Measurements from ENCODE around the gene IGF2. TPM values are rescaled to one million over a fixed set of nuclear protein-coding genes. Genes with fewer than 3 reads are reported as not detected.

IGF2 gene
- total and polyA plus RNA-seq, 10 of the 15 experiments (the other 5 are each of a cell fraction or from before 2014, with no cell fraction given), result 0.41 TPM; not detected in 9

DNA sequence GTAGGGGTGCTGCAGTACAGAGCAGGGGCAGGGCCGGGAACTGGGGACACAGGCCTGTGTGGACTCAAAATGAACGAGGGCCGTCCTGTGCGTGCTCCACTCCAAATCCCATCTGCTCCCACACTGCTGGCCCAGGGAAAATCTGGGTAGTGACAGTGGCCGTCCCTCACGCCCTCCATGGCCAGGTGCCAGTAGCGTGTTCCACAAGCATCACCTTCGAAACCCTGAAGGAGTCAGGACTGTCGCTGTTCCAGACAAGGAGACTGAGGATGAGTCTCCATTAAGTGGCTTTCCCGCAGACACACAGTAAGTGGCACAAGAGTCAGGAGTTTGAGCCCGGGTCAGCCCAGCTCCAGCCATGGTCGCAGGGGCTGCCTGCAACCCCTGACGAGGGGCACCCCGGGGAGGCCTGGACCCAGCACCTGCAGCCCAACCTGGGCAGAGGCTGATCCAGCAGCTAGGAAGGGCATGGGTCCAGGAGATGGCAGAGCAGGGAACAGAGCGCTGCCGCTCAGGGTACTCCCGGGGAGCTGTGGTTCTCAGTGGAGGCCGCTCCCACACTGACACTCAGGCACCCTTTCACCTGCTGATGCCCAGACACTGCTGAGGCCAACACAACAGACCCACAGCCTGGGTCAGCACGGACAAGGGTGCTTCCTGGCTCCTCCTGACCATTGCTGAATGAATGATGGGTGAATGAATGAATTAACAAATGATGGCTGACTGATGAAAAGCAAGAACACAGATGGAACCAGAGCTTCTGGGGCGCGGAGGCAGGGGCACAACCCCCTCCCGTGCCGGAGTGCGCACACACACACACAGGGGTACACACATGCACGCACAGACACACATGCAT, 35.3 kb downstream of the IGF2 start:
- ChIA-PET CTCF (no interaction called here), RAD21 (ENCODE audit: unreplicated experiment) (no interaction called here), POLR2A (no interaction called here), SMC1A (ENCODE audit: uncharacterized antibody, unreplicated experiment) (no interaction called here)
- in situ Hi-C loops (cut with MboI) (no loop called here), intact Hi-C loops (cut with micrococcal nuclease; ENCODE audit: unreplicated experiment) (no loop called here)
- WGBS (ENCODE audit: insufficient coverage, insufficient replicate concordance, low lambda C conversion rate, missing lambda C conversion rate), result 40% methylated on average over 25 of the region's 25 CpGs
- DNase-seq (ENCODE audit: low read depth, low spot score) (no peak), ATAC-seq (no peak), FAIRE-seq (no peak)
- Histone ChIP-seq H3K27ac (ENCODE audit: control insufficient read depth, insufficient read depth) (no peak overlapping the region), H3K36me3 (ENCODE audit: control insufficient read depth in 2 of 2, insufficient read depth in 2 of 2, low read length in 1 of 2) (no peaks in the 10 kb centered on the region), H3K27me3 (replicated peaks in 1 of 2; ENCODE audit: control insufficient read depth in 2 of 2, insufficient read depth in 2 of 2, low read length in 1 of 2) (no peaks in the 10 kb centered on the region; a peak in 1 of 4 replicates), H3K9me3 (replicated peaks; ENCODE audit: control insufficient read depth, insufficient read depth, low read length) (no peaks in the 10 kb centered on the region), H3K4me3 (no peak overlapping the region), H4K20me1 (ENCODE audit: control insufficient read depth, insufficient read depth) (no peaks in the 10 kb centered on the region; the same call in 1 of the 2 replicates), H3K4me1 (ENCODE audit: control insufficient read depth, insufficient read depth, low read length) (no peaks in the 10 kb centered on the region), H3K4me2 (ENCODE audit: control insufficient read depth, insufficient read depth) (no peak overlapping the region), H3K9ac (ENCODE audit: control insufficient read depth, insufficient read depth, low read length) (no peak overlapping the region), H3K79me2 (ENCODE audit: control insufficient read depth, insufficient read depth, low read length) (no peaks in the 10 kb centered on the region), H2AFZ (ENCODE audit: control insufficient read depth, low read depth, low read length) (no peak overlapping the region)
- BruUV-seq (replicated peaks), result no TSS peak
- TF ChIP-seq MEF2B (IDR thresholded peaks at IDR 0.05; ENCODE audit: partially characterized antibody, poor library complexity, severe bottlenecking) (no peak), ZNF274 (IDR thresholded peaks at IDR 0.05; ENCODE audit: insufficient read depth, insufficient read length) (no peak), ATF7 (IDR thresholded peaks at IDR 0.05; ENCODE audit: low read depth) (no peak), STAT1 (conservative IDR thresholded peaks at IDR 0.05) (no peak), ZNF384 (IDR thresholded peaks at IDR 0.05; ENCODE audit: borderline replicate concordance, low read depth, low read length) (no peak), ZBED1 (IDR thresholded peaks at IDR 0.05; ENCODE audit: borderline replicate concordance) (no peak), KDM1A (IDR thresholded peaks at IDR 0.05; ENCODE audit: borderline replicate concordance) (no peak), TARDBP (IDR thresholded peaks at IDR 0.05; ENCODE audit: borderline replicate concordance) (no peak), CHD4 (IDR thresholded peaks at IDR 0.05) (no peak), SPI1 (IDR thresholded peaks at IDR 0.05; ENCODE audit: borderline replicate concordance, insufficient read depth, low read depth, low read length) (no peak), EGR1 (IDR thresholded peaks at IDR 0.05; ENCODE audit: borderline replicate concordance in 1 of 2, low read depth in 2 of 2, low read length in 2 of 2) (no peak), RUNX3 (IDR thresholded peaks at IDR 0.05; ENCODE audit: low read length) (no peak), STAT3 (IDR thresholded peaks at IDR 0.05; ENCODE audit: low read depth, low read length) (no peak)
- TF ChIP-seq, protein P1, sequence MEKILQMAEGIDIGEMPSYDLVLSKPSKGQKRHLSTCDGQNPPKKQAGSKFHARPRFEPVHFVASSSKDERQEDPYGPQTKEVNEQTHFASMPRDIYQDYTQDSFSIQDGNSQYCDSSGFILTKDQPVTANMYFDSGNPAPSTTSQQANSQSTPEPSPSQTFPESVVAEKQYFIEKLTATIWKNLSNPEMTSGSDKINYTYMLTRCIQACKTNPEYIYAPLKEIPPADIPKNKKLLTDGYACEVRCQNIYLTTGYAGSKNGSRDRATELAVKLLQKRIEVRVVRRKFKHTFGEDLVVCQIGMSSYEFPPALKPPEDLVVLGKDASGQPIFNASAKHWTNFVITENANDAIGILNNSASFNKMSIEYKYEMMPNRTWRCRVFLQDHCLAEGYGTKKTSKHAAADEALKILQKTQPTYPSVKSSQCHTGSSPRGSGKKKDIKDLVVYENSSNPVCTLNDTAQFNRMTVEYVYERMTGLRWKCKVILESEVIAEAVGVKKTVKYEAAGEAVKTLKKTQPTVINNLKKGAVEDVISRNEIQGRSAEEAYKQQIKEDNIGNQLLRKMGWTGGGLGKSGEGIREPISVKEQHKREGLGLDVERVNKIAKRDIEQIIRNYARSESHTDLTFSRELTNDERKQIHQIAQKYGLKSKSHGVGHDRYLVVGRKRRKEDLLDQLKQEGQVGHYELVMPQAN (conservative IDR thresholded peaks at IDR 0.05), result no peak
- TF ChIP-seq, protein P2, sequence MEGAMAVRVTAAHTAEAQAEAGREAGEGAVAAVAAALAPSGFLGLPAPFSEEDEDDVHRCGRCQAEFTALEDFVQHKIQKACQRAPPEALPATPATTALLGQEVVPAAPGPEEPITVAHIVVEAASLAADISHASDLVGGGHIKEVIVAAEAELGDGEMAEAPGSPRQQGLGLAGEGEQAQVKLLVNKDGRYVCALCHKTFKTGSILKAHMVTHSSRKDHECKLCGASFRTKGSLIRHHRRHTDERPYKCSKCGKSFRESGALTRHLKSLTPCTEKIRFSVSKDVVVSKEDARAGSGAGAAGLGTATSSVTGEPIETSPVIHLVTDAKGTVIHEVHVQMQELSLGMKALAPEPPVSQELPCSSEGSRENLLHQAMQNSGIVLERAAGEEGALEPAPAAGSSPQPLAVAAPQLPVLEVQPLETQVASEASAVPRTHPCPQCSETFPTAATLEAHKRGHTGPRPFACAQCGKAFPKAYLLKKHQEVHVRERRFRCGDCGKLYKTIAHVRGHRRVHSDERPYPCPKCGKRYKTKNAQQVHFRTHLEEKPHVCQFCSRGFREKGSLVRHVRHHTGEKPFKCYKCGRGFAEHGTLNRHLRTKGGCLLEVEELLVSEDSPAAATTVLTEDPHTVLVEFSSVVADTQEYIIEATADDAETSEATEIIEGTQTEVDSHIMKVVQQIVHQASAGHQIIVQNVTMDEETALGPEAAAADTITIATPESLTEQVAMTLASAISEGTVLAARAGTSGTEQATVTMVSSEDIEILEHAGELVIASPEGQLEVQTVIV (IDR thresholded peaks at IDR 0.05; ENCODE audit: borderline replicate concordance, partially characterized antibody), result no peak
- TF ChIP-seq, protein P3, sequence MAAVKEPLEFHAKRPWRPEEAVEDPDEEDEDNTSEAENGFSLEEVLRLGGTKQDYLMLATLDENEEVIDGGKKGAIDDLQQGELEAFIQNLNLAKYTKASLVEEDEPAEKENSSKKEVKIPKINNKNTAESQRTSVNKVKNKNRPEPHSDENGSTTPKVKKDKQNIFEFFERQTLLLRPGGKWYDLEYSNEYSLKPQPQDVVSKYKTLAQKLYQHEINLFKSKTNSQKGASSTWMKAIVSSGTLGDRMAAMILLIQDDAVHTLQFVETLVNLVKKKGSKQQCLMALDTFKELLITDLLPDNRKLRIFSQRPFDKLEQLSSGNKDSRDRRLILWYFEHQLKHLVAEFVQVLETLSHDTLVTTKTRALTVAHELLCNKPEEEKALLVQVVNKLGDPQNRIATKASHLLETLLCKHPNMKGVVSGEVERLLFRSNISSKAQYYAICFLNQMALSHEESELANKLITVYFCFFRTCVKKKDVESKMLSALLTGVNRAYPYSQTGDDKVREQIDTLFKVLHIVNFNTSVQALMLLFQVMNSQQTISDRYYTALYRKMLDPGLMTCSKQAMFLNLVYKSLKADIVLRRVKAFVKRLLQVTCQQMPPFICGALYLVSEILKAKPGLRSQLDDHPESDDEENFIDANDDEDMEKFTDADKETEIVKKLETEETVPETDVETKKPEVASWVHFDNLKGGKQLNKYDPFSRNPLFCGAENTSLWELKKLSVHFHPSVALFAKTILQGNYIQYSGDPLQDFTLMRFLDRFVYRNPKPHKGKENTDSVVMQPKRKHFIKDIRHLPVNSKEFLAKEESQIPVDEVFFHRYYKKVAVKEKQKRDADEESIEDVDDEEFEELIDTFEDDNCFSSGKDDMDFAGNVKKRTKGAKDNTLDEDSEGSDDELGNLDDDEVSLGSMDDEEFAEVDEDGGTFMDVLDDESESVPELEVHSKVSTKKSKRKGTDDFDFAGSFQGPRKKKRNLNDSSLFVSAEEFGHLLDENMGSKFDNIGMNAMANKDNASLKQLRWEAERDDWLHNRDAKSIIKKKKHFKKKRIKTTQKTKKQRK (IDR thresholded peaks at IDR 0.05; ENCODE audit: low read depth, low read length), result no peak

All from GM12878 (cell line).